Endothelial cell of umbilical vein (primary cell): ENCODE results near the gene ZBTB7C. TPM values are rescaled to one million over a fixed set of nuclear protein-coding genes. Genes with fewer than 3 reads are reported as not detected.

Source experiments
- BruUV-seq: library from RNA; stranded (reverse); fragments of 400-500 nt; replicated peaks from 2 replicates; lab custom pipeline; 2021; lab: Mats Ljungman, UMichigan
- CTCF ChIA-PET: fragments of 300-600, 350-600 bp; sonication (Branson Sonifier 250); formaldehyde crosslinking; loops from one replicate; lab custom pipeline; 2021; ENCODE audit warnings: antibody characterized with exemption, inconsistent platforms; lab: Charles Lee
- POLR2A ChIA-PET: fragments of 300-600, 350-600 bp; sonication (Branson Sonifier 250); formaldehyde crosslinking; loops from one replicate; lab custom pipeline; 2021; ENCODE audit warnings: antibody characterized with exemption, inconsistent platforms; lab: Charles Lee
- DNase-seq: peaks from one replicate; pipeline ENCODE4 v3.0.0-alpha.2; 2011; ENCODE audit warnings: low read depth, low spot score
- FAIRE-seq: peaks from 2 replicates; lab custom pipeline; 2011; peaks lifted over from hg19 to GRCh38; lab: Jason Lieb, UNC
- H2AFZ ChIP-seq: 2 replicates; pipeline ENCODE4 v1.6.0; 2012; ENCODE audit warnings: low read depth, low read length, control low read depth, inconsistent platforms
- H3K27ac ChIP-seq: 2 replicates; pipeline ENCODE4 v1.5.1; 2011; ENCODE audit warnings: low read depth, mild to moderate bottlenecking, control low read depth, low read length, moderate library complexity; ENCODE audit not compliant: insufficient read depth
- H3K27me3 ChIP-seq, 2 experiments: 2 replicates each; pipeline versions ENCODE4 v1.6.0 to v1.6.1; 2011; ENCODE audit warnings: low read length in 2 of 2, mixed read lengths in 1 of 2; ENCODE audit not compliant: control insufficient read depth in 2 of 2, insufficient read depth in 2 of 2
- H3K36me3 ChIP-seq, 2 experiments: 2 replicates in 1 of 2; 3 replicates in 1 of 2; pipeline ENCODE4 v1.5.1; 2011; ENCODE audit warnings: low read length in 2 of 2, mild to moderate bottlenecking in 1 of 2, moderate library complexity in 1 of 2; ENCODE audit not compliant: control insufficient read depth in 2 of 2, insufficient read depth in 2 of 2; ENCODE audit errors: extremely low read depth in 1 of 2
- H3K4me1 ChIP-seq: 3 replicates; pipeline ENCODE4 v1.5.1; 2011; ENCODE audit warnings: mild to moderate bottlenecking, low read length; ENCODE audit not compliant: control insufficient read depth, insufficient read depth; ENCODE audit errors: extremely low read depth
- H3K4me2 ChIP-seq: 2 replicates; pipeline ENCODE4 v1.6.1; 2011; ENCODE audit warnings: low read length, control low read depth, mixed read lengths; ENCODE audit not compliant: insufficient read depth
- H3K4me3 ChIP-seq, 3 experiments: fragments of 200-600 bp in 1 of 3; sonication (generic), shearing (Covaris generic) in 1 of 3; replicated peaks in 1 of 3; 2 replicates each; pipeline ENCODE4 v1.5.1; 2011 to 2016; ENCODE audit warnings: control low read depth in 3 of 3, low read length in 3 of 3, mild to moderate bottlenecking in 2 of 3, inconsistent platforms in 1 of 3, low read depth in 1 of 3, moderate library complexity in 1 of 3; ENCODE audit not compliant: insufficient read depth in 1 of 3
- H3K79me2 ChIP-seq: 2 replicates; pipeline ENCODE4 v1.6.0; 2012; ENCODE audit warnings: low read length, inconsistent platforms; ENCODE audit not compliant: control insufficient read depth, insufficient read depth
- H3K9ac ChIP-seq: replicated peaks from 2 replicates; pipeline ENCODE3; 2011; ENCODE audit warnings: low read length, control low read depth; ENCODE audit not compliant: insufficient read depth; ENCODE audit errors: extremely low read depth
- H3K9me1 ChIP-seq: replicated peaks from 3 replicates; pipeline ENCODE4 v1.6.0; 2011; ENCODE audit warnings: mild to moderate bottlenecking, low read length; ENCODE audit not compliant: control insufficient read depth, insufficient read depth; ENCODE audit errors: extremely low read depth
- H3K9me3 ChIP-seq: replicated peaks from 2 replicates; pipeline ENCODE4 v1.5.1; 2012; ENCODE audit warnings: low read length, inconsistent platforms; ENCODE audit not compliant: control insufficient read depth, insufficient read depth
- H4K20me1 ChIP-seq: replicated peaks from 2 replicates; pipeline ENCODE3; 2011; ENCODE audit warnings: mild to moderate bottlenecking, low read length; ENCODE audit not compliant: control insufficient read depth, insufficient read depth; ENCODE audit errors: extremely low read depth
- EZH2 ChIP-seq: IDR thresholded peaks from 2 replicates; pipeline ENCODE4 v1.6.1; 2012; ENCODE audit warnings: borderline replicate concordance, low read depth, mild to moderate bottlenecking, moderate library complexity, low read length, inconsistent platforms; ENCODE audit not compliant: severe bottlenecking
- FOS ChIP-seq: IDR thresholded peaks from 2 replicates; pipeline ENCODE4 v1.6.1; 2011; ENCODE audit warnings: mild to moderate bottlenecking, low read length, moderate library complexity, borderline replicate concordance; ENCODE audit not compliant: insufficient read depth
- JUN ChIP-seq: IDR thresholded peaks from 2 replicates; pipeline ENCODE4 v1.6.1; 2011; ENCODE audit warnings: borderline replicate concordance, low read depth; ENCODE audit not compliant: insufficient read length, insufficient read depth
- MAX ChIP-seq: IDR thresholded peaks from 2 replicates; pipeline ENCODE4 v1.6.1; 2011; ENCODE audit not compliant: insufficient read depth, insufficient read length
- MYC ChIP-seq: IDR thresholded peaks from one replicate; pipeline ENCODE4 v1.6.1; 2011; ENCODE audit warnings: mild to moderate bottlenecking, low read depth, low read length
- POLR2A ChIP-seq: IDR thresholded peaks from 2 replicates; pipeline ENCODE4 v1.6.1; 2012; ENCODE audit warnings: low read depth, mild to moderate bottlenecking, control low read depth, low read length
- POLR2AphosphoS5 ChIP-seq: IDR thresholded peaks from 2 replicates; pipeline ENCODE4 v1.6.1; 2012; ENCODE audit warnings: low read depth, mild to moderate bottlenecking, control low read depth, low read length, moderate library complexity; ENCODE audit not compliant: insufficient read depth
- dilution Hi-C: fragments of 300-500 bp; cut with MboI; formaldehyde crosslinking; loops from one replicate; pipeline ENCODE4 v1.15.0; 2019; ENCODE audit warnings: low sequenced_read_pairs; ENCODE audit not compliant: extremely low pct_ligation_motif_present
- intact Hi-C: fragments of 100-400 bp; cut with micrococcal nuclease; formaldehyde crosslinking; loops from one replicate; pipeline ENCODE4 v1.10.0; 2022
- polyA plus RNA-seq, 4 experiments: library from polyadenylated mRNA; depleted of rRNA in 3 of 4; stranded (reverse) in 3 of 4; unstranded in 1 of 4; fragments of >200 nt; gene quantifications; 2 replicates each; pipeline versions ENCODE4 v1.2.1 to v1.2.3, GENCODE V29; 2011 to 2012; ENCODE audit warnings: missing spikeins in 1 of 4
- total RNA-seq: library from RNA; stranded (reverse); gene quantifications from 2 replicates; pipeline ENCODE4 v1.2.3, GENCODE V29; 2021
- TF ChIP-seq, protein P1 (sequence below), 2 donors: IDR thresholded peaks; 1 replicate in 1 of 2; 2 replicates in 1 of 2; pipeline ENCODE4 v1.5.1; 2011; ENCODE audit warnings: low read length in 2 of 2, mild to moderate bottlenecking in 2 of 2, moderate library complexity in 2 of 2, control low read depth in 1 of 2, inconsistent platforms in 1 of 2, low read depth in 1 of 2; ENCODE audit not compliant: insufficient read depth in 1 of 2; ENCODE audit errors: extremely low read depth in 1 of 2

The ZBTB7C gene
- total and polyA plus RNA-seq, 2 donors (not counting 3 experiments of a cell fraction or from before 2014, with no cell fraction given), result not detected

DNA sequence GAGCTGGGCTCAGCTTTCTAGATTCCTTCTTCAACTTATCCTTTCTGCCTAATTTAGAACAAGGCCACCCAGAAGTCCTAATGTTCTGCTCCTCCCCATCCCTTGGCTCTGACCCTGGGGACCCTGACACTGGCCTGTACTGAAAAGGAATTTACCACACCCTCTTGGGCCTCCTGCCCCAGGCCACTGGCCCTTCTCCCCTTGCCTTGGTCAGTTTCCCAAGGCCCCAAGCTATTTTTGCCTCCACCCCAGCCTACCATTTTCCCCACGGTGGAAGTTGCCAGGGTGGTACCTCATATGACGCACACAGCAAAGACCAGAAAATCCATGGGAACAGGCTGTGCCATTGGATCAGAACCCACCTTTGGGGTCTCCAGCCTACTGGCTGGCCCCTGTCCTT, 72.1 kb downstream of the ZBTB7C start:
- H3K4me2 ChIP-seq, result no peak overlapping the region
- H3K4me3 ChIP-seq, result no peak overlapping the region
- DNase-seq (no peak), FAIRE-seq (no peak)
- H3K4me1 ChIP-seq, result no peaks in the 10 kb centered on the region
- no peak overlapping the region for H3K27ac ChIP-seq
- no peaks in the 10 kb centered on the region for H3K9me3 ChIP-seq
- no peaks in the 10 kb centered on the region for H3K9me1 ChIP-seq
- dilution Hi-C loops (no loop called here), intact Hi-C loops (no loop called here)
- no peak overlapping the region for H2AFZ ChIP-seq
- no TSS peak for BruUV-seq
- ChIA-PET CTCF (no interaction called here), POLR2A (no interaction called here)
- H3K36me3 ChIP-seq, result no peaks in the 10 kb centered on the region
- H3K27me3 ChIP-seq, result peaks cover 0 to 2% of the 10 kb centered on the region in 2 experiments
- H4K20me1 ChIP-seq, result no peaks in the 10 kb centered on the region
- no peak for TF ChIP-seq POLR2A
- no peak for TF ChIP-seq EZH2
- no peak for TF ChIP-seq MYC
- no peak for TF ChIP-seq FOS
- no peak for TF ChIP-seq JUN
- TF ChIP-seq, protein P1, sequence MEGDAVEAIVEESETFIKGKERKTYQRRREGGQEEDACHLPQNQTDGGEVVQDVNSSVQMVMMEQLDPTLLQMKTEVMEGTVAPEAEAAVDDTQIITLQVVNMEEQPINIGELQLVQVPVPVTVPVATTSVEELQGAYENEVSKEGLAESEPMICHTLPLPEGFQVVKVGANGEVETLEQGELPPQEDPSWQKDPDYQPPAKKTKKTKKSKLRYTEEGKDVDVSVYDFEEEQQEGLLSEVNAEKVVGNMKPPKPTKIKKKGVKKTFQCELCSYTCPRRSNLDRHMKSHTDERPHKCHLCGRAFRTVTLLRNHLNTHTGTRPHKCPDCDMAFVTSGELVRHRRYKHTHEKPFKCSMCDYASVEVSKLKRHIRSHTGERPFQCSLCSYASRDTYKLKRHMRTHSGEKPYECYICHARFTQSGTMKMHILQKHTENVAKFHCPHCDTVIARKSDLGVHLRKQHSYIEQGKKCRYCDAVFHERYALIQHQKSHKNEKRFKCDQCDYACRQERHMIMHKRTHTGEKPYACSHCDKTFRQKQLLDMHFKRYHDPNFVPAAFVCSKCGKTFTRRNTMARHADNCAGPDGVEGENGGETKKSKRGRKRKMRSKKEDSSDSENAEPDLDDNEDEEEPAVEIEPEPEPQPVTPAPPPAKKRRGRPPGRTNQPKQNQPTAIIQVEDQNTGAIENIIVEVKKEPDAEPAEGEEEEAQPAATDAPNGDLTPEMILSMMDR (IDR thresholded peaks at IDR 0.05; ENCODE audit: extremely low read depth in 1 of 2, insufficient read depth in 1 of 2, low read depth in 1 of 2, low read length in 2 of 2), result no peak
- no peak for TF ChIP-seq MAX
- no peak for TF ChIP-seq POLR2AphosphoS5
- H3K9ac ChIP-seq, result no peak overlapping the region
- no peaks in the 10 kb centered on the region for H3K79me2 ChIP-seq
